HCT116 (cell line): ENCODE results near the gene CD244. TPM values are rescaled to one million over a fixed set of nuclear protein-coding genes. Genes with fewer than 3 reads are reported as not detected.

Experiments used
- ATAC-seq: fragments of 200-7000 bp; cut with Tn5 transposase; 2 replicates; pipeline ENCODE4 v1.9.1; 2020; ENCODE audit warnings: mild to moderate bottlenecking, moderate library complexity
- BruUV-seq: library from RNA; stranded (reverse); fragments of 400-500 nt; replicated peaks from 2 replicates; lab custom pipeline; 2021; lab: Mats Ljungman, UMichigan
- CTCF ChIA-PET: fragments of 300-600 bp; sonication (Branson Sonifier 250); formaldehyde crosslinking; loops from one replicate; lab custom pipeline; 2021; ENCODE audit warnings: antibody characterized with exemption; lab: Charles Lee
- POLR2A ChIA-PET: fragments of 300-600, 350-600 bp; sonication (Branson Sonifier 250); formaldehyde crosslinking; loops from one replicate; lab custom pipeline; 2021; ENCODE audit warnings: antibody characterized with exemption; lab: Charles Lee
- RAD21 ChIA-PET, 2 experiments: fragments of 300-600 bp; sonication (Branson Sonifier 250); formaldehyde crosslinking; loops; one replicate each; lab custom pipeline; 2023; ENCODE audit warnings: low total read pairs in 2 of 2; ENCODE audit not compliant: uncharacterized antibody in 2 of 2, unreplicated experiment in 2 of 2, low non-redundant PET in 1 of 2; lab: Charles Lee
- DNase-seq: peaks from one replicate; pipeline ENCODE4 v3.0.0-alpha.2; 2010; ENCODE audit warnings: low read depth, low spot score
- H2AFZ ChIP-seq: fragments of 200-600 bp; shearing (Covaris generic), sonication (generic); 2 replicates; pipeline ENCODE4 v1.6.1; 2017; ENCODE audit warnings: low read depth, mixed run types, mixed read lengths, antibody characterized with exemption, low read length; ENCODE audit not compliant: poor library complexity, severe bottlenecking
- H3K27ac ChIP-seq: 2 replicates; pipeline ENCODE4 v1.5.1; 2012; ENCODE audit warnings: low read depth, low read length
- H3K27me3 ChIP-seq: fragments of 200-600 bp; sonication (generic); 2 replicates; pipeline ENCODE4 v1.6.1; 2016; ENCODE audit warnings: mixed run types, low read length, mixed read lengths; ENCODE audit not compliant: insufficient read depth
- H3K36me3 ChIP-seq, 2 experiments: fragments of 200-500 bp in 1 of 2; fragments of 200-600 bp in 1 of 2; sonication (Bioruptor generic) in 1 of 2; sonication (generic) in 1 of 2; 2 replicates each; pipeline versions ENCODE4 v1.5.1 to v1.6.1; 2014 to 2016; ENCODE audit warnings: low read length in 2 of 2, inconsistent platforms in 1 of 2, mixed read lengths in 1 of 2, mixed run types in 1 of 2; ENCODE audit not compliant: insufficient read depth in 2 of 2, control insufficient read depth in 1 of 2
- H3K4me1 ChIP-seq, 2 experiments: fragments of 200-600 bp in 1 of 2; sonication (generic) in 1 of 2; 2 replicates each; pipeline versions ENCODE4 v1.5.1 to v1.6.1; 2012 to 2017; ENCODE audit warnings: low read length in 2 of 2, inconsistent platforms in 1 of 2, mild to moderate bottlenecking in 1 of 2, mixed read lengths in 1 of 2, mixed run types in 1 of 2, moderate library complexity in 1 of 2; ENCODE audit not compliant: insufficient read depth in 2 of 2, control insufficient read depth in 1 of 2
- H3K4me2 ChIP-seq: fragments of 200-600 bp; sonication (generic); 2 replicates; pipeline ENCODE4 v1.6.1; 2017; ENCODE audit warnings: mixed run types, low read length, mixed read lengths
- H3K4me3 ChIP-seq, 2 experiments: fragments of 200-600 bp in 1 of 2; sonication (generic) in 1 of 2; replicated peaks in 1 of 2; 2 replicates each; pipeline ENCODE4 v1.5.1; 2011 to 2016; ENCODE audit warnings: low read length in 2 of 2, control low read depth in 1 of 2, low read depth in 1 of 2, mild to moderate bottlenecking in 1 of 2, mixed read lengths in 1 of 2, mixed run types in 1 of 2
- H3K79me2 ChIP-seq: fragments of 200-600 bp; sonication (generic); 2 replicates; pipeline ENCODE4 v1.6.1; 2017; ENCODE audit warnings: mild to moderate bottlenecking, mixed run types, low read length, moderate library complexity, mixed read lengths; ENCODE audit not compliant: insufficient read depth
- H3K9ac ChIP-seq: fragments of 200-600 bp; sonication (generic); 2 replicates; pipeline ENCODE4 v1.6.1; 2016; ENCODE audit warnings: low read length, mixed read lengths
- H3K9me2 ChIP-seq: fragments of 200-600 bp; sonication (generic), shearing (Covaris generic); 2 replicates; pipeline ENCODE4 v1.6.1; 2017; ENCODE audit warnings: mixed run types, mild to moderate bottlenecking, moderate library complexity; ENCODE audit not compliant: insufficient read depth
- H3K9me3 ChIP-seq, 2 experiments: fragments of 200-500 bp in 1 of 2; fragments of 200-600 bp in 1 of 2; sonication (Bioruptor generic) in 1 of 2; sonication (generic) in 1 of 2; 2 replicates each; pipeline ENCODE4 v1.6.1; 2014 to 2017; ENCODE audit warnings: low read length in 2 of 2, mixed read lengths in 2 of 2, inconsistent platforms in 1 of 2, low read depth in 1 of 2, mild to moderate bottlenecking in 1 of 2, mixed run types in 1 of 2, moderate library complexity in 1 of 2; ENCODE audit not compliant: control insufficient read depth in 1 of 2, insufficient read depth in 1 of 2
- H4K20me1 ChIP-seq: fragments of 200-600 bp; sonication (generic), shearing (Covaris generic); 2 replicates; pipeline ENCODE4 v1.6.1; 2017; ENCODE audit warnings: mixed run types, mild to moderate bottlenecking, moderate library complexity; ENCODE audit not compliant: insufficient read depth
- ATF3 ChIP-seq: IDR thresholded peaks from 2 replicates; pipeline ENCODE4 v1.6.1; 2012
- CTCF ChIP-seq, 3 experiments: fragments of 200-600 bp in 1 of 3; sonication (generic) in 1 of 3; IDR thresholded peaks in 2 of 3; conservative IDR thresholded peaks in 1 of 3; 2 replicates each; pipeline ENCODE4 v1.5.1; 2012 to 2017; ENCODE audit warnings: low read depth in 2 of 3, low read length in 2 of 3, antibody characterized with exemption in 1 of 3, borderline replicate concordance in 1 of 3, control low read depth in 1 of 3, mild to moderate bottlenecking in 1 of 3, mixed read lengths in 1 of 3, mixed run types in 1 of 3, moderate library complexity in 1 of 3; ENCODE audit not compliant: insufficient read depth in 1 of 3
- EGR1 ChIP-seq: IDR thresholded peaks from 2 replicates; pipeline ENCODE4 v1.6.1; 2012; ENCODE audit warnings: low read depth
- ELF1 ChIP-seq: IDR thresholded peaks from 2 replicates; pipeline ENCODE4 v1.6.1; 2012; ENCODE audit warnings: low read depth, borderline replicate concordance
- EZH2 ChIP-seq: fragments of 200-600 bp; sonication (generic); IDR thresholded peaks from 2 replicates; pipeline ENCODE4 v1.6.1; 2017; ENCODE audit warnings: antibody characterized with exemption, mixed run types
- JUND ChIP-seq: IDR thresholded peaks from 2 replicates; pipeline ENCODE4 v1.6.1; 2012
- RAD21 ChIP-seq: IDR thresholded peaks from 2 replicates; pipeline ENCODE4 v1.6.1; 2012; ENCODE audit warnings: low read depth, mild to moderate bottlenecking
- REST ChIP-seq: IDR thresholded peaks from 2 replicates; pipeline ENCODE4 v1.6.1; 2012; ENCODE audit warnings: low read depth
- SIN3A ChIP-seq: IDR thresholded peaks from 2 replicates; pipeline ENCODE4 v1.6.1; 2012; ENCODE audit warnings: low read depth
- SP1 ChIP-seq: IDR thresholded peaks from 2 replicates; pipeline ENCODE4 v1.6.1; 2012; ENCODE audit warnings: low read depth
- TCF7L2 ChIP-seq: IDR thresholded peaks from 2 replicates; pipeline ENCODE4 v1.7.0; 2011; ENCODE audit warnings: borderline replicate concordance, inconsistent platforms; ENCODE audit not compliant: insufficient read depth, insufficient read length; ENCODE audit errors: extremely low read depth
- YY1 ChIP-seq: IDR thresholded peaks from 2 replicates; pipeline ENCODE4 v1.6.1; 2011; ENCODE audit warnings: low read length, low read depth, moderate library complexity, mild to moderate bottlenecking; ENCODE audit not compliant: insufficient replicate concordance; ENCODE audit errors: extremely low read depth
- ZNF274 ChIP-seq: fragments of 200-500 bp; sonication (Bioruptor generic); IDR thresholded peaks from 2 replicates; pipeline ENCODE4 v1.6.1; 2014; ENCODE audit warnings: mild to moderate bottlenecking, low read depth, low read length, inconsistent platforms
- intact Hi-C: fragments of 100-400 bp; cut with micrococcal nuclease; formaldehyde crosslinking; loops from 2 replicates; pipeline ENCODE4 v1.10.0; 2022
- total RNA-seq: library from RNA; stranded (reverse); gene quantifications from one replicate; pipeline ENCODE4 v1.2.1, GENCODE V29; 2021; ENCODE audit not compliant: unreplicated experiment

The CD244 gene
- total RNA-seq, 1 experiment from 2014 or later, result not detected

GRCh38 chr1:160907976-160908375 lies 45.3 kb upstream of the CD244 start:
- BruUV-seq, result no TSS peak
- Histone ChIP-seq H2AFZ (no peak overlapping the region), H3K9ac (no peak overlapping the region)
- ATAC-seq (no peak), DNase-seq (no peak)
- TF ChIP-seq ELF1, result no peak
- TF ChIP-seq REST, result no peak
- TF ChIP-seq RAD21, result no peak
- TF ChIP-seq ZNF274, result no peak
- TF ChIP-seq YY1, result no peak
- TF ChIP-seq, all 23 proteins: peak for 0
- Histone ChIP-seq H3K9me3 (no peaks in the 10 kb centered on the region), H3K4me3 (no peak overlapping the region), H3K27ac (no peak overlapping the region), H3K36me3 (no peaks in the 10 kb centered on the region), H3K4me1 (no peaks in the 10 kb centered on the region), H3K9me2 (no peaks in the 10 kb centered on the region), H3K27me3 (no peaks in the 10 kb centered on the region), H3K79me2 (no peaks in the 10 kb centered on the region), H3K4me2 (no peak overlapping the region), H4K20me1 (no peaks in the 10 kb centered on the region)
- ChIA-PET RAD21 (no interaction called here), POLR2A (no interaction called here), CTCF (no interaction called here)
- intact Hi-C loops, result no loop called here

GRCh38 chr1:160905617-160905989 lies 42.9 kb upstream of the CD244 start:
- CTCF ChIA-PET, result no interaction called here
- Histone ChIP-seq H3K27me3 (0 out of 2 replicates have a peak, but pooled peaks cover 7% of the 10 kb centered on the region), H3K79me2 (no peaks in the 10 kb centered on the region), H3K36me3 (no peaks in the 10 kb centered on the region), H3K4me1 (no peaks in the 10 kb centered on the region), H3K9me3 (no peaks in the 10 kb centered on the region), H4K20me1 (no peaks in the 10 kb centered on the region), H3K9me2 (no peaks in the 10 kb centered on the region), H3K4me2 (no peak overlapping the region), H3K4me3 (no peak overlapping the region), H3K9ac (no peak overlapping the region), H2AFZ (no peak overlapping the region), H3K27ac (no peak overlapping the region)
- BruUV-seq, result no TSS peak
- intact Hi-C loops, result no loop called here
- ATAC-seq, result no peak
- POLR2A ChIA-PET, result no interaction called here
- DNase-seq, result no peak
- RAD21 ChIA-PET, result no interaction called here
- TF ChIP-seq EZH2 (no peak), TCF7L2 (no peak), YY1 (no peak), CTCF (IDR thresholded peaks at IDR 0.05 in 2 of 3, conservative IDR thresholded peaks at IDR 0.05 in 1 of 3; ENCODE audit: borderline replicate concordance in 1 of 3, insufficient read depth in 1 of 3, low read depth in 2 of 3, low read length in 2 of 3) (no peak), SP1 (no peak), ZNF274 (no peak), EGR1 (no peak), ATF3 (no peak), SIN3A (no peak), JUND (no peak)
